GM23338 (cell line): Measurements from ENCODE around the gene CHEK1. TPM values are rescaled to one million over a fixed set of nuclear protein-coding genes. Genes with fewer than 3 reads are reported as not detected.

ENCODE experiments used
- ATAC-seq: fragments of 200-7000 bp; cut with Tn5 transposase; 3 replicates; pipeline ENCODE4 v1.9.1; 2020
- DNase-seq: peaks from one replicate; pipeline ENCODE4 v3.0.0-alpha.2; 2015; ENCODE audit warnings: low spot score
- H2AFZ ChIP-seq: fragments of 200-600 bp; sonication (generic); 2 replicates; pipeline ENCODE4 v1.8.0; 2016; ENCODE audit warnings: antibody characterized with exemption, mild to moderate bottlenecking, moderate library complexity
- H3F3A ChIP-seq: fragments of 200-600 bp; sonication (generic); replicated peaks from 2 replicates; pipeline ENCODE4 v1.8.0; 2017; ENCODE audit warnings: antibody characterized with exemption, mixed run types, low read depth
- H3K27ac ChIP-seq: fragments of 200-600 bp; sonication (generic); 2 replicates; pipeline ENCODE4 v1.6.1; 2016; ENCODE audit warnings: low read depth
- H3K27me3 ChIP-seq: fragments of 200-600 bp; sonication (generic); 2 replicates; pipeline ENCODE4 v1.8.0; 2016; ENCODE audit warnings: mild to moderate bottlenecking, mixed run types, moderate library complexity; ENCODE audit not compliant: insufficient read depth
- H3K36me3 ChIP-seq: fragments of 200-600 bp; sonication (generic); 2 replicates; pipeline ENCODE4 v1.8.0; 2016; ENCODE audit warnings: mild to moderate bottlenecking; ENCODE audit not compliant: insufficient read depth
- H3K4me1 ChIP-seq: fragments of 200-600 bp; sonication (generic); 2 replicates; pipeline ENCODE4 v1.8.0; 2016; ENCODE audit warnings: mild to moderate bottlenecking, moderate library complexity; ENCODE audit not compliant: insufficient read depth
- H3K4me2 ChIP-seq: fragments of 200-600 bp; sonication (generic); 2 replicates; pipeline ENCODE4 v1.7.1; 2017; ENCODE audit warnings: mixed run types
- H3K4me3 ChIP-seq: fragments of 200-600 bp; sonication (generic); 2 replicates; pipeline ENCODE4 v1.6.1; 2016; ENCODE audit warnings: mixed run types
- H3K79me2 ChIP-seq: fragments of 200-600 bp; sonication (generic); replicated peaks from 2 replicates; pipeline ENCODE4 v1.8.0; 2017; ENCODE audit warnings: mild to moderate bottlenecking; ENCODE audit not compliant: insufficient read depth
- H3K9me2 ChIP-seq: fragments of 200-600 bp; sonication (generic); 2 replicates; pipeline ENCODE4 v1.8.0; 2017; ENCODE audit not compliant: insufficient read depth
- H4K20me1 ChIP-seq: fragments of 200-600 bp; sonication (generic); replicated peaks from 2 replicates; pipeline ENCODE4 v1.8.0; 2017; ENCODE audit warnings: mild to moderate bottlenecking; ENCODE audit not compliant: insufficient read depth
- H3K27ac Mint-ChIP-seq: 2 replicates; pipeline ENCODE4 v1.8.0; 2020; ENCODE audit warnings: inconsistent platforms, mild to moderate bottlenecking, moderate library complexity, mixed read lengths
- H3K27me3 Mint-ChIP-seq: 3 replicates; pipeline ENCODE4 v1.8.0; 2022; ENCODE audit warnings: low read depth, mild to moderate bottlenecking, moderate library complexity, mixed read lengths, inconsistent platforms; ENCODE audit not compliant: insufficient read depth, poor library complexity
- H3K36me3 Mint-ChIP-seq: 3 replicates; pipeline ENCODE4 v1.8.0; 2021; ENCODE audit warnings: low read depth, mild to moderate bottlenecking, inconsistent platforms, moderate library complexity, mixed read lengths
- H3K4me1 Mint-ChIP-seq: 3 replicates; pipeline ENCODE4 v1.8.0; 2020; ENCODE audit warnings: mild to moderate bottlenecking, inconsistent platforms, mixed read lengths
- H3K4me3 Mint-ChIP-seq: 3 replicates; pipeline ENCODE4 v1.8.0; 2021; ENCODE audit warnings: moderate library complexity, mild to moderate bottlenecking, inconsistent platforms, mixed read lengths
- H3K9me3 Mint-ChIP-seq: 3 replicates; pipeline ENCODE4 v1.8.0; 2020; ENCODE audit warnings: moderate library complexity, mild to moderate bottlenecking, inconsistent platforms, mixed read lengths
- CREB1 ChIP-seq: fragments of 250-450 bp; sonication (Bioruptor Pico); IDR thresholded peaks from 2 replicates; pipeline ENCODE4 v1.5.0; 2020; ENCODE audit warnings: low read depth, mild to moderate bottlenecking, moderate library complexity
- EZH2 ChIP-seq: fragments of 200-600 bp; sonication (generic); IDR thresholded peaks from one replicate; pipeline ENCODE4 v1.8.0; 2017; ENCODE audit warnings: antibody characterized with exemption, mild to moderate bottlenecking, low read depth; ENCODE audit not compliant: unreplicated experiment
- JUNB ChIP-seq: IDR thresholded peaks from one replicate; pipeline ENCODE4 v1.6.1; 2016; ENCODE audit warnings: antibody characterized with exemption; ENCODE audit not compliant: unreplicated experiment
- POLR2AphosphoS5 ChIP-seq: IDR thresholded peaks from 2 replicates; pipeline ENCODE4 v1.6.1; 2016; ENCODE audit warnings: antibody characterized with exemption, low read depth
- ZNF114 ChIP-seq: fragments of 250-450 bp; sonication (Bioruptor Pico); IDR thresholded peaks from 2 replicates; pipeline ENCODE4 v1.5.0; 2020; ENCODE audit warnings: mild to moderate bottlenecking, moderate library complexity
- polyA plus RNA-seq: library from polyadenylated mRNA; unstranded; fragments of >200 nt; fragmentation: Nextera tagmentation; extraction: Ambion mirVana; gene quantifications from 2 replicates; pipeline ENCODE4 v1.2.1, GENCODE V29; 2016
- total RNA-seq: library from RNA; depleted of rRNA; stranded (reverse); fragments of >200 nt; shearing (Covaris generic); gene quantifications from 2 replicates; pipeline ENCODE4 v1.2.3, GENCODE V29; 2014
- TF ChIP-seq, protein P1 (sequence below): fragments of 250-450 bp; sonication (Bioruptor Pico); IDR thresholded peaks from 2 replicates; pipeline ENCODE4 v1.5.0; 2020; ENCODE audit warnings: mild to moderate bottlenecking, moderate library complexity
- TF ChIP-seq, protein P2 (sequence below), 2 experiments: fragments of 200-600 bp in 1 of 2; sonication (generic) in 1 of 2; conservative IDR thresholded peaks; 2 replicates each; pipeline versions ENCODE4 v1.5.1 to v1.6.1; 2016 to 2017; ENCODE audit warnings: antibody characterized with exemption in 2 of 2, low read depth in 2 of 2, mild to moderate bottlenecking in 2 of 2, moderate library complexity in 1 of 2

CHEK1 gene
- total and polyA plus RNA-seq, 2 experiments from 2014 or later: 90.0 to 102 TPM

DNA sequence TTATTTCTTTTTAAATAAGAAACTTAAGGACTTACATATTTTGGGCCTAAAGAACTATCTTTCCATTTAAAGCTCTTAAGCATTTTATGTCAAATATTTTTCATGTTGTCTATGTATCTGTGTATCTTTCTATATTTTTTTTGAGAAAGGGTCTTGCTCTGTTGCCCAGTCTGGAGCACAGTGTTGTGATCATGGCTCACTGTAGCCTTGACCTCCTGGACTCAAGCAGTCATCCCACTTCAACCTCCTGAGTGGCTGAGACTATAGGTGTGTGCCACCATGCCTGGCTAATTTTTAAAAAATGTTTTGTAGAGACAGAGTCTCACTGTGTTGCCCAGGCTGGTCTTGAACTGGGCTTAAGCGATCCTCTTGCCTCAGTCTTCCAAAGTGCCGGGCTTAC lies 24.3 kb upstream of the CHEK1 start:
- no peak overlapping the region for H3K4me3 ChIP-seq
- H3K79me2 ChIP-seq: peaks cover 19% of the 10 kb centered on the region
- DNase-seq (no peak), ATAC-seq (no peak)
- H3K4me1 Mint-ChIP-seq: no peaks in the 10 kb centered on the region
- H3K36me3 Mint-ChIP-seq: peaks cover 77% of the 10 kb centered on the region
- no peaks in the 10 kb centered on the region for H3K9me3 Mint-ChIP-seq
- H4K20me1 ChIP-seq: peaks cover 27% of the 10 kb centered on the region
- H3F3A ChIP-seq: no peaks in the 10 kb centered on the region
- no peak overlapping the region for H2AFZ ChIP-seq
- H3K27ac Mint-ChIP-seq: no peak overlapping the region
- no peaks in the 10 kb centered on the region for H3K27me3 ChIP-seq
- TF ChIP-seq JUNB (no peak), ZNF114 (CRISPR knock-in tag) (no peak), POLR2AphosphoS5 (no peak), CREB1 (no peak), EZH2 (no peak)
- TF ChIP-seq, protein P1, sequence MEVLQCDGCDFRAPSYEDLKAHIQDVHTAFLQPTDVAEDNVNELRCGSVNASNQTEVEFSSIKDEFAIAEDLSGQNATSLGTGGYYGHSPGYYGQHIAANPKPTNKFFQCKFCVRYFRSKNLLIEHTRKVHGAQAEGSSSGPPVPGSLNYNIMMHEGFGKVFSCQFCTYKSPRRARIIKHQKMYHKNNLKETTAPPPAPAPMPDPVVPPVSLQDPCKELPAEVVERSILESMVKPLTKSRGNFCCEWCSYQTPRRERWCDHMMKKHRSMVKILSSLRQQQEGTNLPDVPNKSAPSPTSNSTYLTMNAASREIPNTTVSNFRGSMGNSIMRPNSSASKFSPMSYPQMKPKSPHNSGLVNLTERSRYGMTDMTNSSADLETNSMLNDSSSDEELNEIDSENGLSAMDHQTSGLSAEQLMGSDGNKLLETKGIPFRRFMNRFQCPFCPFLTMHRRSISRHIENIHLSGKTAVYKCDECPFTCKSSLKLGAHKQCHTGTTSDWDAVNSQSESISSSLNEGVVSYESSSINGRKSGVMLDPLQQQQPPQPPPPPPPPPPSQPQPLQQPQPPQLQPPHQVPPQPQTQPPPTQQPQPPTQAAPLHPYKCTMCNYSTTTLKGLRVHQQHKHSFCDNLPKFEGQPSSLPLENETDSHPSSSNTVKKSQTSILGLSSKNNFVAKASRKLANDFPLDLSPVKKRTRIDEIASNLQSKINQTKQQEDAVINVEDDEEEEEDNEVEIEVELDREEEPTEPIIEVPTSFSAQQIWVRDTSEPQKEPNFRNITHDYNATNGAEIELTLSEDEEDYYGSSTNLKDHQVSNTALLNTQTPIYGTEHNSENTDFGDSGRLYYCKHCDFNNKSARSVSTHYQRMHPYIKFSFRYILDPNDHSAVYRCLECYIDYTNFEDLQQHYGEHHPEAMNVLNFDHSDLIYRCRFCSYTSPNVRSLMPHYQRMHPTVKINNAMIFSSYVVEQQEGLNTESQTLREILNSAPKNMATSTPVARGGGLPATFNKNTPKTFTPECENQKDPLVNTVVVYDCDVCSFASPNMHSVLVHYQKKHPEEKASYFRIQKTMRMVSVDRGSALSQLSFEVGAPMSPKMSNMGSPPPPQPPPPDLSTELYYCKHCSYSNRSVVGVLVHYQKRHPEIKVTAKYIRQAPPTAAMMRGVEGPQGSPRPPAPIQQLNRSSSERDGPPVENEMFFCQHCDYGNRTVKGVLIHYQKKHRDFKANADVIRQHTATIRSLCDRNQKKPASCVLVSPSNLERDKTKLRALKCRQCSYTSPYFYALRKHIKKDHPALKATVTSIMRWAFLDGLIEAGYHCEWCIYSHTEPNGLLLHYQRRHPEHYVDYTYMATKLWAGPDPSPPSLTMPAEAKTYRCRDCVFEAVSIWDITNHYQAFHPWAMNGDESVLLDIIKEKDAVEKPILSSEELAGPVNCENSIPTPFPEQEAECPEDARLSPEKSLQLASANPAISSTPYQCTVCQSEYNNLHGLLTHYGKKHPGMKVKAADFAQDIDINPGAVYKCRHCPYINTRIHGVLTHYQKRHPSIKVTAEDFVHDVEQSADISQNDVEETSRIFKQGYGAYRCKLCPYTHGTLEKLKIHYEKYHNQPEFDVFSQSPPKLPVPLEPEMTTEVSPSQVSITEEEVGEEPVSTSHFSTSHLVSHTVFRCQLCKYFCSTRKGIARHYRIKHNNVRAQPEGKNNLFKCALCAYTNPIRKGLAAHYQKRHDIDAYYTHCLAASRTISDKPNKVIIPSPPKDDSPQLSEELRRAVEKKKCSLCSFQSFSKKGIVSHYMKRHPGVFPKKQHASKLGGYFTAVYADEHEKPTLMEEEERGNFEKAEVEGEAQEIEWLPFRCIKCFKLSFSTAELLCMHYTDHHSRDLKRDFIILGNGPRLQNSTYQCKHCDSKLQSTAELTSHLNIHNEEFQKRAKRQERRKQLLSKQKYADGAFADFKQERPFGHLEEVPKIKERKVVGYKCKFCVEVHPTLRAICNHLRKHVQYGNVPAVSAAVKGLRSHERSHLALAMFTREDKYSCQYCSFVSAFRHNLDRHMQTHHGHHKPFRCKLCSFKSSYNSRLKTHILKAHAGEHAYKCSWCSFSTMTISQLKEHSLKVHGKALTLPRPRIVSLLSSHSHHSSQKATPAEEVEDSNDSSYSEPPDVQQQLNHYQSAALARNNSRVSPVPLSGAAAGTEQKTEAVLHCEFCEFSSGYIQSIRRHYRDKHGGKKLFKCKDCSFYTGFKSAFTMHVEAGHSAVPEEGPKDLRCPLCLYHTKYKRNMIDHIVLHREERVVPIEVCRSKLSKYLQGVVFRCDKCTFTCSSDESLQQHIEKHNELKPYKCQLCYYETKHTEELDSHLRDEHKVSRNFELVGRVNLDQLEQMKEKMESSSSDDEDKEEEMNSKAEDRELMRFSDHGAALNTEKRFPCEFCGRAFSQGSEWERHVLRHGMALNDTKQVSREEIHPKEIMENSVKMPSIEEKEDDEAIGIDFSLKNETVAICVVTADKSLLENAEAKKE (CRISPR knock-in tag): no peak
- TF ChIP-seq, protein P2, sequence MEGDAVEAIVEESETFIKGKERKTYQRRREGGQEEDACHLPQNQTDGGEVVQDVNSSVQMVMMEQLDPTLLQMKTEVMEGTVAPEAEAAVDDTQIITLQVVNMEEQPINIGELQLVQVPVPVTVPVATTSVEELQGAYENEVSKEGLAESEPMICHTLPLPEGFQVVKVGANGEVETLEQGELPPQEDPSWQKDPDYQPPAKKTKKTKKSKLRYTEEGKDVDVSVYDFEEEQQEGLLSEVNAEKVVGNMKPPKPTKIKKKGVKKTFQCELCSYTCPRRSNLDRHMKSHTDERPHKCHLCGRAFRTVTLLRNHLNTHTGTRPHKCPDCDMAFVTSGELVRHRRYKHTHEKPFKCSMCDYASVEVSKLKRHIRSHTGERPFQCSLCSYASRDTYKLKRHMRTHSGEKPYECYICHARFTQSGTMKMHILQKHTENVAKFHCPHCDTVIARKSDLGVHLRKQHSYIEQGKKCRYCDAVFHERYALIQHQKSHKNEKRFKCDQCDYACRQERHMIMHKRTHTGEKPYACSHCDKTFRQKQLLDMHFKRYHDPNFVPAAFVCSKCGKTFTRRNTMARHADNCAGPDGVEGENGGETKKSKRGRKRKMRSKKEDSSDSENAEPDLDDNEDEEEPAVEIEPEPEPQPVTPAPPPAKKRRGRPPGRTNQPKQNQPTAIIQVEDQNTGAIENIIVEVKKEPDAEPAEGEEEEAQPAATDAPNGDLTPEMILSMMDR (conservative IDR thresholded peaks at IDR 0.05; ENCODE audit: low read depth in 2 of 2): no peak
- H3K4me1 ChIP-seq: no peaks in the 10 kb centered on the region
- peaks cover 73% of the 10 kb centered on the region for H3K36me3 ChIP-seq
- no peak overlapping the region for H3K4me3 Mint-ChIP-seq
- H3K27me3 Mint-ChIP-seq: no peaks in the 10 kb centered on the region
- H3K9me2 ChIP-seq: no peaks in the 10 kb centered on the region
- H3K27ac ChIP-seq: no peak overlapping the region
- H3K4me2 ChIP-seq: no peak overlapping the region
